Head of caudate nucleus (tissue), 42 donors: Measurements from ENCODE around the gene NCSTN.
"Not testable (repeated sequence)": the region's sequence is repeated elsewhere in the genome, so short reads cannot be mapped to it uniquely, and the experiment has no call there.

ENCODE experiments used
- DNase-seq, 42 donors: peaks; one replicate each; pipeline versions ENCODE4 v3.0.0 to v3.0.0-alpha.2; 2020 to 2021; ENCODE audit warnings: mixed read lengths in 7 of 42
- intact Hi-C: fragments of 100-400 bp; cut with DNase I; formaldehyde crosslinking; loops from one replicate; pipeline ENCODE4 v1.15.0; 2022

Gene NCSTN

GRCh38 chr1:160367516-160367900, 24.3 kb downstream of the NCSTN start:
- DNase-seq = peak in 1 of 42 donors; percentile 14
- intact Hi-C loops = no loop called here

GRCh38 chr1:160367934-160368923, 25.0 kb downstream of the NCSTN start:
- intact Hi-C loops = no loop called here
- peak in 1 of 42 donors; percentile 22 for DNase-seq

- intact Hi-C loops = no loop called here
- no peak for DNase-seq
These were observed 25.9 kb downstream of the NCSTN start for GRCh38 chr1:160369087-160369486.

- intact Hi-C loops = loop anchor here (10.0 kb wide), 1 partner anchor 116 kb away; no protein-coding TSS in a partner anchor
- peak in 1 of 42 donors; percentile 29 for DNase-seq
These were observed 27.6 kb downstream of the NCSTN start for GRCh38 chr1:160370561-160371345.

- DNase-seq = peak in 1 of 42 donors; percentile 4
- intact Hi-C loops = loop anchor here (10.0 kb wide), 1 partner anchor 116 kb away; no protein-coding TSS in a partner anchor
These were observed 28.1 kb downstream of the NCSTN start for GRCh38 chr1:160371346-160371631.

GRCh38 chr1:160371756-160372155, 28.6 kb downstream of the NCSTN start:
- peak in 2 of 42 donors; percentile 17 to 44 for DNase-seq

GRCh38 chr1:160373696-160374095, 30.5 kb downstream of the NCSTN start:
- no peak for DNase-seq
- intact Hi-C loops = loop anchor here (10.0 kb wide), 1 partner anchor 119 kb away; no protein-coding TSS in a partner anchor

More at GRCh38 chr1:160371756-160372155, 28.6 kb downstream of the NCSTN start:
- intact Hi-C loops = loop anchor here (10.0 kb wide), 1 partner anchor 117 kb away; no protein-coding TSS in a partner anchor

GRCh38 chr1:160374306-160375110, 31.3 kb downstream of the NCSTN start:
- DNase-seq = peak in 13 of 42 donors; percentile 17 to 68 (median 24)
- intact Hi-C loops = loop anchor here (5.0 to 10.0 kb wide), 2 partner anchors 120 to 332 kb away; no protein-coding TSS in a partner anchor

- intact Hi-C loops = loop anchor here (5.0 to 10.0 kb wide), 2 partner anchors 121 to 334 kb away; no protein-coding TSS in a partner anchor
These were observed 32.8 kb downstream of the NCSTN start for GRCh38 chr1:160375788-160376524.

GRCh38 chr1:160376525-160377131, 33.4 kb downstream of the NCSTN start:
- intact Hi-C loops = loop anchor here (5.0 to 10.0 kb wide), 2 partner anchors 122 to 334 kb away; no protein-coding TSS in a partner anchor
- peak in 27 of 42 donors; percentile 43 to 83 (median 69) for DNase-seq

More at GRCh38 chr1:160375788-160376524, 32.8 kb downstream of the NCSTN start:
- DNase-seq = peak in 34 of 42 donors; percentile 12 to 64 (median 31)

- peak in 2 of 42 donors; percentile 18 to 27 for DNase-seq
- intact Hi-C loops = loop anchor here (5.0 to 10.0 kb wide), 2 partner anchors 123 to 335 kb away; no protein-coding TSS in a partner anchor
These were observed 34.5 kb downstream of the NCSTN start for GRCh38 chr1:160377585-160378206.

GRCh38 chr1:160384812-160385211, 41.6 kb downstream of the NCSTN start:
- intact Hi-C loops, DNase-seq: not testable (repeated sequence)

GRCh38 chr1:160388406-160388805, 45.2 kb downstream of the NCSTN start:
- intact Hi-C loops, DNase-seq: not testable (repeated sequence)

- peak in 4 of 42 donors; percentile 2 to 9 (median 6) for DNase-seq
- intact Hi-C loops = no loop called here
These were observed 51.5 kb downstream of the NCSTN start for GRCh38 chr1:160394673-160395072.

- peak in 2 of 42 donors; percentile 2 to 22 for DNase-seq
- intact Hi-C loops = no loop called here
These were observed 54.5 kb downstream of the NCSTN start for GRCh38 chr1:160397651-160398050.

- DNase-seq = peak in 4 of 42 donors; percentile 12 to 37 (median 23)
- intact Hi-C loops = no loop called here
These were observed 55.6 kb downstream of the NCSTN start for GRCh38 chr1:160398823-160399222.
